A204.1 (cell line): ENCODE results near the gene CCL18.
"Not testable (repeated sequence)": the region's sequence is repeated elsewhere in the genome, so short reads cannot be mapped to it uniquely, and the experiment has no call there.

ENCODE experiments used
- FAIRE-seq: peaks from 2 replicates; lab custom pipeline; 2012; peaks lifted over from hg19 to GRCh38; lab: Jason Lieb, UNC

CCL18 gene

GRCh38 chr17:36072431-36073121, 8.5 kb downstream of the CCL18 start:
- no peak for FAIRE-seq

GRCh38 chr17:36074365-36074764, 10.3 kb downstream of the CCL18 start:
- FAIRE-seq: no peak

GRCh38 chr17:36081681-36082471, 17.8 kb downstream of the CCL18 start:
- not testable (repeated sequence) for FAIRE-seq

DNA sequence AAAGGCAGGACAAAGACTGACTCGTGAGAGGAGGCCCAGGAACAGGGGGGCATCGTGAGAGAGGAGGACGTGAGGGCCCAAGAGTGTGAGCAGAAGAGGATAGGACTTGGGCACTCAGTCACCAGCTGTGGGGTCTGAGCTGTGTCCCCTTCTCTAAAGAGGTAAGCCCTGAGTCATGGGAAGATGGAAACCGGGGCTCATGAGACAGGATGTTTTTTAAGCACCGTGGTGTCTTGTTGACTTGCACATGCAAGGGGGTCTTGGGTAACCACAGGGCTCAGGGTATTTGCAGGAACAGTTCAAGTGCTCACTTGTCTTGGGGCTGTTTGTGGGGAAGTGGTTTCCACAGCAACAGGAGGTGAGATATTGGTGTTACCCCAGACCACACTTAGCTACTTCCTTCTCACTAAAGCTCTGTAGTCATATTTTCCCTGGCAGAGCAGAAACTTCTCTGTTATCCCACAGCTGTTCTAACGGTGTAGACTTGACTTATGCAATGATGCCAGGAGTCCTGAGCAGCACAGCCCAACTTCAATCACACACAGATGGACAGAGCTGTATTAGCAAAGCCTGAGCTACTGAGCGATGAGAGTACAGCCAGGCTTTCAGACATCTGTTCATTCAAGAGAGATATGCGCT, 18.5 kb downstream of the CCL18 start:
- not testable (repeated sequence) for FAIRE-seq

DNA sequence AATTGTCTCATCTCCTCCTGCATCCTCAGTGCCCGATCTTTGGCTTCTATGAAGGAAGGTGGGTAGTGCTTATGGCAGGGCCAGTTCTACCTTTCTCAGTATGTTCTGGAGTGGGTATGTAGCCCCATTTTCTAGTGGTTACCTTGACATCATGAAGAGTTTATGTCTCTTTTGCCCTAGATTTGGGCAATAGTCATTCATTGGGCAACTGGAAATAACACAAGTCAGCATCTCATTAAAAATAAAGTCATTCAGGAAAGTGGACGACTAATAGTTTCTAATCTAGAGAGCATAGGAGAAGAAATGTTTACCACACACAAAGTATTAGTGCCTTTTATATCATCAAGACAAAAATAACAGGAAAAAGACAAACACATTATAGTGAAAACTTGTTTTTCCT, 19.6 kb downstream of the CCL18 start:
- FAIRE-seq: not testable (repeated sequence)

- no peak for FAIRE-seq
These were observed 21.7 kb downstream of the CCL18 start for GRCh38 chr17:36085765-36086164.

DNA sequence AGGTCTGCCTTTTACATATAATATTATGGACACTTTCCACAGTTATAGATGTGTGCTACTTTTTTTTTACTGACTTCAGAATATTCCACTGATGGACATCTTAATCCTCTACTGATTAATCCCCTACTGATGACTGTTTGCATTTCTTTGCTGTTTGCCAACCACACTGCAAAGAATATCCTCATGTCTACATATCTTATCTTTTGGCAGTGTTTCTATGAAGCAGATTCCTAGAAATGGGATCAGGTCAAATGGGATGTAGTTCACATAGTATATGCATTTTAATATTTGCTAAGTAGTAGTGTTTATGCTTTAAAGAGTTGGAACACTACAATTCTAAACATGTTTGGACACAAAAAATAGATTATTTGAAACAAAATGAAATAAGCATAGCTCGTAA, 22.7 kb downstream of the CCL18 start:
- FAIRE-seq: no peak

- not testable (repeated sequence) for FAIRE-seq
These were observed 23.4 kb downstream of the CCL18 start for GRCh38 chr17:36087471-36087870.

- not testable (repeated sequence) for FAIRE-seq
These were observed 24.0 kb downstream of the CCL18 start for GRCh38 chr17:36087897-36088572.

DNA sequence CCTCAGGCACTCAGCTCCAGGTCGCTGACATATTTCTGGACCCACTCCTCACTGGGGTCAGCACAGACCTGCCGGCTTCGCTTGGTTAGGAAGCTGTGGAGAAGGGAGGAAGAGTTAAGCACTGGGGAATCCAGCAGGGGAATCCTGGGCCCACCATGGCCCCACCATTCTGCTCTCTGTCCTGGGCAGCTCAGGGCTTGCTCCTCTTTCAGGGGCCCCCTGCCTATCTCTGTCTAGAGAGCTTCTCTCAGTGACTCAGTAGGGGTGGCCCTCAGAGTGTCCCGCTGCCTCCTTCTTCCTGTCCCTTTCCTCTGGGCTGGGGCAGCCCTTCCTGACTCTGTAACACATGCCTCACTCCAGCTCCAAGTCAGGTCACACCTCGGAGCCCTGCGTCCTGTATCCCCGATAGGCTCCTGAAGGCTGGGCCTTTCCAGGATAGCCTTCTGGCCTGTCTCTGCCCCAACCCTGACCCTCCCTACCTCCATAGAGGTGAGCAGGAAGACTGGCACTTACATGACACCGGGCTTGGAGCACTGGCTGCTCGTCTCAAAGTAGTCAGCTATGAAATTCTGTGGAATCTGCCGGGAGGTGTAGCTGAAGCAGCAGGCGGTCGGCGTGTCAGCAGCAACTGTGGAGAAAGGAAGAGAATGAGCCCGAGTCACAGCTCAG, 24.7 kb downstream of the CCL18 start:
- no peak for FAIRE-seq

DNA sequence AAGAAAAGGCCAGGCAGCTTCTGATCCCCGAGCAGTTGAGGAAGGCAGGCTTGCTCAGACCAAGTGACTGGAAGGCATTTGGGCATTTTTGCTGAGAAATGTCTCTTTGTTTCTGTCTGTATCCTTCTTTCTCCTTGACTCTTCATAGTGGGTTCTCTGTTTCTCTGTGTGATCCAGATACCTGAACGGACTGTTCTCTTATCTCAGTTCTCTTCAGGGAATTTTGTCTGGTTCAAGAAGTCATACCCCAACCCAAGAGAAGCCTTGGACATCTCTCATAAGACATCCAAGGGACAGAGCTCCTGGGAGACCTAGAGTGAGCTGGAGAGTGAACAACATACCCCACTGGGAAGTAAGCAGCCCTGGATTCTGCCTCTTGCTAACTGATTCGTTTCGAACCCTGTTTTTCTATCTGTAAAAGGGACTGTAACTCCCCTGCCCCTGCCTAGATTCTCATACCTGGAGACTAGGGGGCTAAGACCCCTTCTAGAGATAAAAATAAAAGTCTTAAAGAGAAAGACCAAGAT, 25.3 kb downstream of the CCL18 start:
- FAIRE-seq: no peak

GRCh38 chr17:36089888-36090836, 26.1 kb downstream of the CCL18 start, which contains the start of gene CCL3:
CCL3 (minus strand) TSS chr17:36090143; CDS start chr17:36090058, 85 bp downstream.
- FAIRE-seq: no peak

DNA sequence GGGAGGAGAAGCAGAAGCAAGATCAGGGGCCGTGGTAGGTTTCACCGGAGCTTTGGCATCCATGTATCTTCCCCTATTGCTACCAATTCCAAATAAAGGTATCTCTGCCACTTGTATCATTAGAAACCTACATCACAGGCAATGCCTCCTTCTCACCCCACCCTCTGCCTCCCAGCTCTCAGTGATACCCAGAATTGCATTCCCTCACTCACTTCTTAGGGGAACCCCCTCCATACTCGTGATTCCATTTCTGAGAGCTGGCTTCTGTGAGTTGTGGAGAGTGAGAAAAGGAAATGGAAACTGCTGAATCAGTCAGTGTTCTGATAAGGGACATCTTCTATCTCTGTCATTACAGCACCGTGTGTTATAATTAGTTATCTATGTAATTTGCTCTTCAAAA, 28.2 kb downstream of the CCL18 start:
- no peak for FAIRE-seq

DNA sequence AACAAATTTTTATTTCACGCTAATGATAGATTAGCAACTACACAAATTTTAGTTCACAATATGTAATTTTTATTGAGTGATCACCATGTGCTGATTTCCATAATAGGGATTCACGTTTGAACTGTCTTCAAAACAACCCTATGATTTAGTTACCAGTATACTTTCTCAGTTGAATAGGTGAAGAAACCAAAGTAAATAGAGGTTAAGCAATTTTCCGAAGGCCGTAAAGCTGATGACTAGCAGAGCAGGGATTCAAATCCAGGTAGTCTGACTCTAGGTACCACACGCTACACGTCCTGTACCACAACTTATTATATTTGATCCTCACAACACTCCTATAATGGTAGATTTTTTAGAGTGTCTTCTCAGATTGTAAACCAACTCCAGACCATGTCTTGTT, 28.6 kb downstream of the CCL18 start:
- not testable (repeated sequence) for FAIRE-seq

DNA sequence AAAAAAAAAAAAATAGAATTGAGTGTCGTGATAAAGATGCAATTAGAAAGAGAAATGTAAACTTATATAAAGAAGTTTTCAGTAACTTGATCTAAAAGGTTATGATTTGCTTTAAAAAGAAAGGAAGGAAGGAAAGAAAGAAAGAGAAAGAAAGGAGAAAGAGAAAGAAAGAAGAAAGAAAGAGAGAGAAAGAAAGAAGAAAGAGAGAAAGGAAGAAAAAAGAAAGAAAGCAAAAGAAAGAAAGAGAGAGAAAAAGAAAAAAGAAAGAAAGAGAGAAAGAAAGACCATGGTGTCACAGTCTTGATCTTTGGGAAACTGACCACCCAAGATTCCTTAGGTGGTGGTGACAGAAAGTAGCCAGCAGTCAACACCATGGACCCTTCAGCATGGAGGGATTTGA, 30.2 kb downstream of the CCL18 start:
- no peak for FAIRE-seq

DNA sequence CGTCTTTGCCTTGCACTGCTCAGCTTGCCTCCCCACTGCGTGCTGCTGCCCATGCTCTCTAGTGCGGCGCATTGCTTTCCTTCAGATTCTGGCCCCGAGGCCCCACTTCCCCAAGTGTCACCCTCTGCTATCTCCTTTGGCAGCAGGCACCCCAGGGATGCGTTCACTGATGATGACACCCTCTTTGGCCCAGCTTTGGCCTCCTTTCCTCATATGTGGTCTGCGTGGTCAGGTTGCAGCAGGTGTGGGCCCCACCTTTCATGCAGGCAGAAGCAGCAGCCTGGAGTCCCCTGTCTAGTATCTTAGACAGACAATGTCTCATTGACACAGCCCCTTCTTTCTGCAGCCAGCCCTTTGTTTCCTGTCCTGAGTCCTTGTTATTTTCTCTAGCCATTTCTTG, 30.7 kb downstream of the CCL18 start:
- no peak for FAIRE-seq

- FAIRE-seq: no peak
These were observed 31.9 kb downstream of the CCL18 start for GRCh38 chr17:36095992-36096391.

GRCh38 chr17:36099004-36099403, 34.9 kb downstream of the CCL18 start:
- FAIRE-seq: not testable (repeated sequence)

DNA sequence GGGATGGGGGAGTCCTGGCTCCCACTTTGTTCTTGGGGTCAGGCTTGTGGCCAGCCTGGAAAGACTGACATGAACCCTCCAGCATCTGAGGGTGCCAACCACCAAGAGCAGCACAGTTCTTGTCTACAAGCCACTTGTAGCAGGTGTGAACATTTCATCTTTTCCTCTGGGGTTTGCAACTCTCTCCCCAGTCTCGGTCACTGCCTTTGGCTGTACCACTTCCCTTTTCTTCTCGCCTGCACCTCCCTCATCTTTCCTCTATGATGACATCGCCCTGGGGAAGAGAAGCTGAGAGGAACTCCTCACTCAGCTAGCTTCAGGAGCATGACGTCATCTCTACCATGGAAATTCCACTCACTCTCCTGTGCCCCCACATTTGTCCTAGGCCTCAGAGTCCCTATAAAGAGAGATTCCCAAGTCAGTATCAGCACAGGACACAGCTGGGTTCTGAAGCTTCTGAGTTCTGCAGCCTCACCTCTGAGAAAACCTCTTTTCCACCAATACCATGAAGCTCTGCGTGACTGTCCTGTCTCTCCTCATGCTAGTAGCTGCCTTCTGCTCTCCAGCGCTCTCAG, 39.4 kb downstream of the CCL18 start, which contains the start of gene CCL4:
Gene CCL4, plus strand, starts transcription at position 427 of the 575 bp plus-strand sequence. Its CDS starts 79 bp downstream, at position 506.
- FAIRE-seq: not testable (repeated sequence)

DNA sequence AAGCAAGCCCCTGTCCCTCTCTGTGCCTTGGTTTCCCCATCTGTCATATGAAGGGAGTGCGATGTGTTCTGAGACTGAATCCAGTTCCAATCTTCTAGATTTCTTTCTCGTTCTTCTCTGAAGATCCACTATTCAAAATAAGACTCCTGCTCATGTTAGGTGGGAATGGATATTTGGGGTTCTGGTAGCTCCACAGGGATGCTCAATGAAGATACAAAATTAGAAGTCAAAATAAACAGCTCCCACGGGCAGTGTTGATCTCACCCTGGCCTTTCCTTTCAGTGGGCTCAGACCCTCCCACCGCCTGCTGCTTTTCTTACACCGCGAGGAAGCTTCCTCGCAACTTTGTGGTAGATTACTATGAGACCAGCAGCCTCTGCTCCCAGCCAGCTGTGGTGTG, 40.2 kb downstream of the CCL18 start:
- not testable (repeated sequence) for FAIRE-seq
